ENCODE data around the gene MYLIP.

MYLIP gene

GRCh38 chr6:16106991-16107787 lies 21.7 kb upstream of the MYLIP start:
- DNase-seq (ENCODE audit: low read depth, low spot score): no peak

GRCh38 chr6:16108419-16108818 lies 20.5 kb upstream of the MYLIP start:
- DNase-seq (ENCODE audit: low read depth, low spot score): no peak

- no peak for DNase-seq (ENCODE audit: low read depth, low spot score)
Measured at GRCh38 chr6:16108921-16109658, 19.8 kb upstream of the MYLIP start.

GRCh38 chr6:16109659-16110305 lies 19.1 kb upstream of the MYLIP start:
- no peak for DNase-seq (ENCODE audit: low read depth, low spot score)

GRCh38 chr6:16118825-16119224 lies 10.1 kb upstream of the MYLIP start:
- DNase-seq (ENCODE audit: low read depth, low spot score): no peak

- no peak for DNase-seq (ENCODE audit: low read depth, low spot score)
Measured at GRCh38 chr6:16121339-16121738, 7.5 kb upstream of the MYLIP start.

- no peak for DNase-seq (ENCODE audit: low read depth, low spot score)
Measured at GRCh38 chr6:16122197-16122596, 6.7 kb upstream of the MYLIP start.

GRCh38 chr6:16124198-16125180 lies 4.4 kb upstream of the MYLIP start:
- DNase-seq (ENCODE audit: low read depth, low spot score): no peak

GRCh38 chr6:16126056-16126455 lies 2.8 kb upstream of the MYLIP start:
- DNase-seq (ENCODE audit: low read depth, low spot score): no peak

GRCh38 chr6:16126861-16127260 lies 2.0 kb upstream of the MYLIP start:
- no peak for DNase-seq (ENCODE audit: low read depth, low spot score)

GRCh38 chr6:16127471-16127870 lies 1.4 kb upstream of the MYLIP start:
- no peak for DNase-seq (ENCODE audit: low read depth, low spot score)

GRCh38 chr6:16129623-16130401 lies 926 bp downstream of the MYLIP start:
- no peak for DNase-seq (ENCODE audit: low read depth, low spot score)

- DNase-seq (ENCODE audit: low read depth, low spot score): no peak
Measured at GRCh38 chr6:16130437-16130891, 1.6 kb downstream of the MYLIP start.

GRCh38 chr6:16130932-16131387 lies 2.1 kb downstream of the MYLIP start:
- DNase-seq (ENCODE audit: low read depth, low spot score): no peak

- no peak for DNase-seq (ENCODE audit: low read depth, low spot score)
Measured at GRCh38 chr6:16132909-16133308, 4.0 kb downstream of the MYLIP start.

GRCh38 chr6:16134430-16134829 lies 5.5 kb downstream of the MYLIP start:
- DNase-seq (ENCODE audit: low read depth, low spot score): no peak

GRCh38 chr6:16135066-16135465 lies 6.2 kb downstream of the MYLIP start:
- no peak for DNase-seq (ENCODE audit: low read depth, low spot score)

- no peak for DNase-seq (ENCODE audit: low read depth, low spot score)
Measured at GRCh38 chr6:16136091-16136490, 7.2 kb downstream of the MYLIP start.

GRCh38 chr6:16136621-16137450 lies 8.0 kb downstream of the MYLIP start:
- DNase-seq (ENCODE audit: low read depth, low spot score): no peak

- DNase-seq (ENCODE audit: low read depth, low spot score): no peak
Measured at GRCh38 chr6:16137451-16137801, 8.5 kb downstream of the MYLIP start.
